HG03095 (cell line): ENCODE results near the gene SLC35F5.
"Not testable (repeated sequence)": the region's sequence is repeated elsewhere in the genome, so short reads cannot be mapped to it uniquely, and the experiment has no call there.

Source experiments
- ATAC-seq: cut with Tn5 transposase; IDR thresholded peaks from one replicate; pipeline ENCODE4 v1.9.1; 2021; ENCODE audit warnings: moderate library complexity; ENCODE audit not compliant: unreplicated experiment

The SLC35F5 gene

GRCh38 chr2:113757138-113757657 lies 756 bp upstream of the SLC35F5 start:
- no peak for ATAC-seq

- ATAC-seq, result peak; percentile 32
These were observed 547 bp downstream of the SLC35F5 start for GRCh38 chr2:113755835-113756354.

- ATAC-seq, result no peak
These were observed 1.2 kb downstream of the SLC35F5 start for GRCh38 chr2:113755035-113755834.

DNA sequence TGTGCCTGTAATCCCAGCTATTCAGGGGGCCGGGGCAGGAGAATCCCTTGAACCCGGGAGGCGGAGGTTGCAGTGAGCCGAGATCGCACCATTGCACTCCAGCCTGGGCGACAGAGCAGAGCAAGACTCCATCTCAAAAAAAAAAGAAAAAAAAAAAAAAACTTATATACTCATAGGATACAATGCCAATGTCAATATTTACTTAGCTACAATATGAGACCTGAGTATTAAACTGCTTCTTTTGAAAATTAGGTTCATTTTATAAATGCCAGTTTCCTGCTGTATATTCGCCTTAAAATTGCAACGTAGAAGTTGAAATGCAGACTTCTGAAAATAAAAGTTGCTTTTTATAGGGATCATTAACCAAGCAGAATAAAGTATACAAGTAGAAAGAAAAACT lies 2.3 kb downstream of the SLC35F5 start:
- no peak for ATAC-seq

DNA sequence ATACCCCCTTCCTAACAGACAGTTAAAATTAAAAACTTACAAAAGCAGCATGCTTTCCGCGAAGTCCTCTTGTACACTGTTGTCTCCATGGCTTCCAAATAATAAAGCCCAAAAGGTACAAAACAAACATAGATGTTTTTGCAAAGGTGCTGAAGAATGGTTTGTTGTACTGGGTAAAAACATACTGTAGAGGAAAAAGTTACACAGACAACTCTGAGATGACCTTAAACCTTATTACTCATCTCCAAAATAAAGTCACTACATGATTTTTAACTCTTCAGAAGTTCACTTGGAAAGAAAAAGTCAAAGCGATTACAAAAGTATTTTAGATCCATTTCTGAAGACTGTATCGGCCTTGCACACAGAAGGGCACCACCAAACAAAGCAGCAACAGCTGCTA lies 6.1 kb downstream of the SLC35F5 start:
- no peak for ATAC-seq

GRCh38 chr2:113741091-113741490 lies 15.4 kb downstream of the SLC35F5 start:
- ATAC-seq, result no peak

DNA sequence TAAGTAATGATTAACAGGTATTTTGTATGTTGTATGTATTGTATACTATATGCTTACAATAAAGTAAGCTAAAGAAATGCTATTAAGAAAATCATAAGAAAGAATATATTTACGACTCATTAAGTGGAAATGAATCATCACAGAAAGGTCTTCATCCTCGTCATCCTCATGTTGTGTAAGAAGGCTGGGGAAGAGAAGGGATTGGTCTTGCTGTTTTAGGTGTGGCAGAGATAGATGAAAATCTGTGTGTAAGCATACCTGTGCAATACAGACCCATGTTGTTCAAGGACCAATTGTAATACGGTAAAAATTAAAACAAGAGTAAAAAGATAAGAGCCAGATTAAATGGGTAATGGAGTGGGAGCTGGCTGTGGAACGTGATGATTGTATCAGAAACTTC lies 16.6 kb downstream of the SLC35F5 start:
- no peak for ATAC-seq

GRCh38 chr2:113734185-113734584 lies 22.3 kb downstream of the SLC35F5 start:
- ATAC-seq, result peak; percentile 87

GRCh38 chr2:113724010-113724409 lies 32.4 kb downstream of the SLC35F5 start:
- ATAC-seq, result no peak

DNA sequence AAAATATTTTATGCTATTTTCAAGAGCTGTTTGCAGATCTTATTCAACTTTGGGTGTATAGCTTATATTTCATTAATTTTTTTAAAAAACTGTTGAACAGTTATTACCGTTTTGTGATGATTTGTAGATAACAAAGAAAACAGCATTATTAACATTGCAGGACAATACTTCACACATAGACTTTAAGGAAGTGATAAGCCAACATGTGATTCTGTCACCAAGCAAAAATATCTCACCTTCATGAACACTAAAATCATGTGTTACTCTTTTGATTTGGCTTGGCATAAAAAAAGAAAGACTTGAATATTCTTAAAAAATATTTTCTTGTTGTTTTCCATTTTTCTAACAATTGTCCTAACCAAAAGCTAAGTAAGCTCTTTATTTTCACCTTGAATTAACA lies 33.0 kb downstream of the SLC35F5 start:
- ATAC-seq, result no peak

GRCh38 chr2:113720167-113720566 lies 36.3 kb downstream of the SLC35F5 start:
- ATAC-seq, result no peak

DNA sequence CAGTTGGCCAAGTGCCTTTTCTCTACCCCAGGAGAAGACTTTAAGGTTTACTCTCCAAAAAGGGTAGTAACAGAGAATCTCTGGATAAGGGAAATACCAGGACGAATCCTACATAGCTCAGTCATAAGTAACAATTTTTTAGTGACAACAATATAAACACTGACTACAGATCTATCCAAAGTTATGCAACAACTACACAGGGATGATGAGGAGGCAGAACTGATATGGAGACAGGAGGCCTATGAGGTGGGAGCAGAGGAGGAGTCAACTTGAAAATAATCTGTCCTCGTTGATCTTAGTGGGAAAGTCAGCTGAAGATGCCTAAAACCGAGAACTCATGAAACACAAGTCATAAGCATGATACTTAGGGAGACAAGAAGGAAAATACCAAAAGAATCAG lies 40.2 kb downstream of the SLC35F5 start:
- ATAC-seq, result no peak

DNA sequence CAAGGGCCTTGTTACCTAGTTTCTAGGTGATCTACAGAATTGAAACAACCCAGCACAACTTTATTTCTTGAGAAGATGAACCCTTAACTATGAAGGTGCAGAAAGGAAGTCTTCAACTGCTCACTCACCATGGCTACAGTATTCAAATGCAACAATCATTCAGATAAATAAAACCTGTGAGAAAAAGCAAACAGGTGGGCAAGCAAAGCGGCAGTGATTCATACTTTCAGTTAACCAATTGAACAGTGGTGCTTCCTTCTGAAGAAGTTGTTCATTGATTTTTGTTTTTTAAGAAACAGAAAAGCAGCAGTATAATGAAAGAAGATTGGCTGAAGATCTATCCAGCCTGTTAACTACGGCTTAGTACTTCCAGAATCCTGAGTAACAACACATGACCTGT lies 43.5 kb downstream of the SLC35F5 start:
- no peak for ATAC-seq

DNA sequence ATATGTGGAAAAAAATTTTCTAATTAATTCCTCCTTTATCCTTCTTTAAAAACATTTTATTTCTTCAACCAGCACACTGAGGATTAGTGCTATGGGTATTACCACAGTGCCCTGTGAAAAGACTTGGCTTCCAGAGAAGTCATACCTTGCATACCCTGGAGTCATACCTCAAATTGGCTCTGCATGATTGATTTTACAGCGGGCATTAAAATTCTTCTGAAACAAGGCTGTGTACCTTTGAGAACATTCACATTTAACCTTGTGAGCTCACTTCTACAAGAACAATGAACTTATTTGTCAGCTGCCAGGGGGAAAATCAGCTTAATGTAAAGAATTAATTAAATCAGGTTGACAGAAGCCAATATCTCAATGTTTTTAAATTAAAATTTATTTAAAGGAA lies 44.6 kb downstream of the SLC35F5 start:
- no peak for ATAC-seq

DNA sequence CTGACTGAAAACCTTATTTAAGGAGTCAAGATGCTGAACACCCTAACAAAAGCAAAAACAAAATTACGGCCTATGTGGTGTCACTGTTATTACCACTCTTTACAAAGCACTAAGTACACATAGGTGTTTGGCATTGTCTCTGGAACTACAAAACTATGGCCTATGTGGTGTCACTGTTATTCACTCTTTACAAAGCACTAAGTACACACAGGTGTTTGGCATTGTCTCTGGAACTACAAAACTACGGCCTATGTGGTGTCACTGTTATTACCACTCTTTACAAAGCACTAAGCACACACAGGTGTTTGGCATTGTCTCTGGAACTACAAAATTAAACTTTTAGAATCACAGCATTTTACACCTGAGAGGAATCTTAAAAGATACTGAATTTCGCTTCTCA lies 47.4 kb downstream of the SLC35F5 start:
- ATAC-seq, result no peak

- no peak for ATAC-seq
These were observed 49.3 kb downstream of the SLC35F5 start for GRCh38 chr2:113707106-113707505.

DNA sequence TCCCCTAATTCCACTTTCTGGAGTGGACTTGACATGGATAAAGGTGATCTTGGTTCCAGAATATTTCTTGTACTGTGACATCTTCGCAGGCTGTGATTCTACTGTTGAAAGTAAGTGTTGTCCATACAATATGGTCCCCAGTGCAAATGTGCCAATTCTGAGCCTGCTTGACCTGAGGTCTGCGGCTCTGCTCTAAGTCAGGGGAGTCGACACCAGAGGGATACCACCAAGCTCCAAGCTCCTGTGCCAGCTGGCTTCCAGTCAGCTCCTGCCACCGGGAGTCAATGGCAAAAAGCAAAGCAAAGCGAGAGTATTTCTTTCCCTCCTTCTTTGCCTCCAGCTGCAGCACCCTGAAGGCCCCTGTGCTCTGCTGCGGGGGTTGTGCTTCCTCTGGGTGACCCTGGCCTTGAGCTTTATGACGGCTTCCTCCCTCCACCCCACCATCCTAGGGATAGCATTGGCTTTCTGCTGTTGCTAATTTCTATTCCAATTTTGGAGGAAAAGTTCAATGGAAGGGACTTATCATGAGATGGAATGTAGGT lies 50.4 kb downstream of the SLC35F5 start:
- ATAC-seq, result no peak

DNA sequence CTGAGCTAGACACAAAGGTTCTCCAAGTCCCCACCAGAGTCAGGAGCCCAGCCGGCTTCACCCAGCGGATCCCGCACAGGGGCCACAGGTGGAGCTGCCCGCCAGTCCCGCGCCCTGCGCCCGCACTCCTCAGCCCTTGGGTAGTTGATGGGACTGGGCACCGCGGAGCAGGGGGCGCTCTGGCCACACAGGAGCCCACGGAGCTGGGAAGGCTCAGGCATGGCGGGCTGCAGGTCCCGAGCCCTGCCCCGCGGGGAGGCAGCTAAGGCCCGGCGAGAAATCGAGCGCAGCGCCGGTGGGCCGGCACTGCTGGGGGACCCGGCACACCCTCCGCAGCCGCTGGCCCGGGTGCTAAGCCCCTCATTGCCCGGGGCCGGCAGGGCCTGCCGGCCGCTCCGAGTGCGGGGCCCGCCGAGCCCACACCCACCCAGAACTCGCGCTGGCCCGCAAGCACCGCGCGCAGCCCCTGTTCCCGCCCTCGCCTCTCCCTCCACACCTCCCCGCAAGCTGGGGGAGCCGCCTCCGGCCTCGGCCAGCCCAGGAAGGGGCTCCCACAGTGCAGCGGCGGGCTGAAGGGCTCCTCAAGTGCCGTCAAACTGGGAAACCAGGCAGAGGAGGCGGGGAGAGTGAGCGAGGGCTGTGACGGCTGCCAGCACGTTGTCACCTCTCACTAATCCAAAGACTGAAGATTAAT lies 52.0 kb downstream of the SLC35F5 start:
- ATAC-seq, result not testable (repeated sequence)

- ATAC-seq, result no peak
These were observed 52.8 kb downstream of the SLC35F5 start for GRCh38 chr2:113703386-113704299.

- peak; percentile 73 for ATAC-seq
These were observed 56.1 kb downstream of the SLC35F5 start for GRCh38 chr2:113700186-113700841.
